Activated naive CD8-positive, alpha-beta T cell treated with anti-CD3 and anti-CD28 coated beads, Interleukin-2, amount 50 U/mL, for 16 hours (primary cell): ENCODE results near the gene DNASE1.

Experiments
- DNase-seq: peaks from one replicate; pipeline ENCODE4 v3.0.0-alpha.2; 2020; ENCODE audit warnings: low read depth, low spot score

Gene DNASE1

GRCh38 chr16:3696425-3697218 is 42.1 kb downstream of the DNASE1 start:
- DNase-seq: no peak

GRCh38 chr16:3698941-3699340 is 44.5 kb downstream of the DNASE1 start:
- DNase-seq: no peak

GRCh38 chr16:3701531-3701930 is 47.0 kb downstream of the DNASE1 start:
- DNase-seq: no peak

- no peak for DNase-seq
Observed at GRCh38 chr16:3702082-3702481, 47.6 kb downstream of the DNASE1 start.

GRCh38 chr16:3706253-3707012 is 51.9 kb downstream of the DNASE1 start:
- DNase-seq: no peak
